GM21717 (cell line): ENCODE results near the gene FAM131C.

ENCODE experiments used
- ATAC-seq: cut with Tn5 transposase; IDR thresholded peaks from one replicate; pipeline ENCODE4 v1.9.1; 2021; ENCODE audit warnings: mild to moderate bottlenecking, moderate library complexity; ENCODE audit not compliant: unreplicated experiment

The FAM131C gene, protein sequence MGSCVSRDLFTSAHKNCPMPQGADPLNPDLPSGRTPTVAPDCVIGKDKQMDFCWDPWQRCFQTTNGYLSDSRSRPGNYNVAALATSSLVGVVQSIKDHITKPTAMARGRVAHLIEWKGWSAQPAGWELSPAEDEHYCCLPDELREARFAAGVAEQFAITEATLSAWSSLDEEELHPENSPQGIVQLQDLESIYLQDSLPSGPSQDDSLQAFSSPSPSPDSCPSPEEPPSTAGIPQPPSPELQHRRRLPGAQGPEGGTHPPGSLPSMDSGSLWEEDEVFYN

DNA sequence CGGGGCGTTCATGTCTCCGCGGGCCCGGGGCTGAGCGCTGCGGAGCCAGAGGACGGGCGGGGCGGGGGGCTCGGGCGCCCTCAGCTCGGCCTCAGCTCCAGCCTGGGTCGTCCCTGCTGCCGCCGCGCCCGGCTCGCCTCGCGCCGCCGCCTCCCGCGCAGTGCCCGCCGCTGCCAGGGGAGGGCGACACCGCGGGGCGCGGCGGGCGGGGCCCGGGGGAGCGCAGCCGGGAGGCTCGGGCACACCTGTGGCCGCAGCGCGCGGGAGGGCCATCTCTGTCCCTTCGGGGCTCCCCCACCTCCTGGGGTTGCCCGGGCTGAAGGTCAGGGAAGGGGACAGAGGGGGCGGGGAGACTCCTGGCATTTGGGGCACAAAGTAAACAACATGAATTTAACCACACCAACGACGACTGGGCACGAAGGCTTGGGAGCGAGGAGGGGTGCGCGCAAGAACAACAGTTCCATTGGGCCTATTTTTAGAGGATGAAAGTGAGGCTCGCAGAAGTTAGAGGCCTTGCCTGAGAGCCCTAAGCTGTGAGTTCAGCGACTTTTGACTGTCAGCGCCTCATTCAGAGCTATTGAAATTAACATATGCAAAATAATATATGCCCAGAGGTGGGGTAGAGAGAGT is at the start of gene FAM131C:
Gene FAM131C (minus strand): TSS at position 162 of the 630 bp plus-strand sequence. CDS start 209 bp downstream, outside the sequence.
- ATAC-seq, result no peak

GRCh38 chr1:16122916-16123315 is 49.5 kb upstream of the FAM131C start:
- no peak for ATAC-seq

DNA sequence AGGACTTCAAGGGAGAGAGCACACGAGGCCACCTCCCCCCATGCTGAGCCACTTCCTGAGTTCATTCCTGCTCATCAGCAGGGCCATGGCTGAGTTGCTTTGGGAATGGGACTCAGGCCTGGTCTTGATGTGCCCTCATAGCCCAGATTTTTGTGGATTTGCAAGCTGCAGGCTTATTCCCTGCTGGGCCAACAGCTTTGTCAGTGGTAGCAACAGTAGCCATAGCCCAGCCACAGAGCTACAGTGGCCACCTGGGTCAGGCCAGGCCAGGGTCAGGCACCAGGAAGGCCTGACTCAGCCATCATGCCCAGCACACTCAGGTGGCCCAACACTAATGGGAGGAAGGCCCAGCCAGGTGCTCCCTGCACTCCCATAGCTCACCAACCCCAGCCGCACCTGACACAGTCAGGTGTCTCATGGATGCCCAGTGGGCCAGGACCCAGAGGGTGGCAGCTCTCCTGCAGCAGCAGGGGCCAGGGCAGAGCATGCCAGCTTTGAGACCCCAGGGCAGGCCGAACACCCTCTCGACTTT is 49.0 kb upstream of the FAM131C start:
- ATAC-seq, result no peak

DNA sequence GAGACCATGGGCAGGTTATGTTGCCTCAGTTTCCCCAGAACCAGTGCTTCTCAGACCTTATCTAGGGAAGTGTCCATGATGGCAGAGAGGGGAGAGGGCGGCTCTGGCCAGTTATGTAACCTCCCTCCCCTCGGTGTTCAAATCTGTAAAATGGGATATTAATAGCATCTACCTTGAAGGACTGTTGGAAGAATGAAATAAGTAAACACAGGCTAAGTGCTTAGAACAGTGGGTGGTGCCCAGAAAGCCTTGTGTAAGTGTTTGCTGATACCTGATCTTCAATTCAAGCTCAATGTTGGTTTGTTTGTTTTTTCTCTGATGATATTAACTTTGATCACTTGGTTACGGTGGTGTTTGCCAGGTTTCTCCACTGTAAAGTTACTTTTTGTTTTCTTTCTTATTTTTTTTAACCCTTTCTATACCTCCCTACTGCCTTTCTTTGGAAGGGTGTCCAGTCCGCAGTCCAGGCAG is 47.5 kb upstream of the FAM131C start:
- no peak for ATAC-seq

DNA sequence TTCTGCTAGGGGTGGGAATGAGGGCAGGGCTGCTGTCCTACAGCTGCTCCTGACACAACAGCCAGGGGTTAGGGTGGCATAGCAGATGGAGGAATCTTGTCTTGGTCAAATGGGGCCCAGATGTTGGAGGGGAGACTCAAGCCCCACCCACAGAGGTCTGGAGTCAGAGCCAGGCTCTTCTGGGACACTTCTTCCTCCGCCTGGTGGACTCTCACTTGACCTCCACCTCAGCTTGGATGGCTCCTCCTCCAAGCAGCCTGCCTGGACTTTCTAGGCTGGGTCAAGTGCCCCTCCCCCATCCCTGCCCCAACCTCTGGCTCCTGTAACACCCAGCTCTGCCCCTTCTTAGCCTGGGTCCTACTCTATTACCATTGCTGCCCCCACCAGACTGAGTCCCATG is 47.0 kb upstream of the FAM131C start:
- ATAC-seq, result no peak

- ATAC-seq, result no peak
These were observed 46.5 kb upstream of the FAM131C start for GRCh38 chr1:16119926-16120325.

DNA sequence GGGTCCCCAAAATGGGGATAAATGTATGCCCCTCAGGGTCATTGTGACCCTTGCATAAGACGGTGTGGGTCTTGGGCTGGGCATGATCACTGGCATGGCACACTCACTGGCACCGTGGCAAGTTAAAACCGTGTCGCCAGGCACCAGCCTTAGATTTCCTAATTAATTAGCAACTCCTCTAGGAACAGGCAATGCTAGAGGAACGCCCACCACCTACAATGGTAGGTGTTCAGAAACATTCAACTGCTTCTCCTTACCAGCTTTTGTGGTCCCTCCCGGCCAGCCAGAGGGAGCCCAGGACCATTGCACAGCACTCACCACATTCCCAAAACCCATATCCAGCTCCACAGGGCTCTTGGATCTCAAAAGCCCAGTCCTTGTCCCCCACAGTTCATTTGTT is 46.1 kb upstream of the FAM131C start:
- no peak for ATAC-seq

- ATAC-seq, result no peak
These were observed 45.3 kb upstream of the FAM131C start for GRCh38 chr1:16118706-16119105.

DNA sequence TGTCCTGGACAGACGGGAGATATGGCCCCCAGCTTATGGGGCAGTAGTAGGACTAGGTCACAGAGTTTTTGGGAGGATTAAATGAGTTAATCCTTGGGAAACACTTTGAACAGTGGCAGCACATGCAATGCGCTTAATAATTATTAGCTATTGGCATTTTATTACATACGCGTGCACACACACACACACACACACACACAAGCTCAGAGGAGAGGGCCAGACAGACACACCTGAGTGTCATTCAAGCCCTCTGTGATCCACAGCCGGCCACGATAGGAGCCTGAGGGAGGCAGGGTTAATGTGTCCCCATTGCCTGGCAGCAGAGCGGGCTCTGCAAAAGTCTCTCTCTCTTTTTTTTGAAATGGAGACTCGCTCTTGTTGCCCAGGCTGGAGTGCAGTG is 44.5 kb upstream of the FAM131C start:
- no peak for ATAC-seq

DNA sequence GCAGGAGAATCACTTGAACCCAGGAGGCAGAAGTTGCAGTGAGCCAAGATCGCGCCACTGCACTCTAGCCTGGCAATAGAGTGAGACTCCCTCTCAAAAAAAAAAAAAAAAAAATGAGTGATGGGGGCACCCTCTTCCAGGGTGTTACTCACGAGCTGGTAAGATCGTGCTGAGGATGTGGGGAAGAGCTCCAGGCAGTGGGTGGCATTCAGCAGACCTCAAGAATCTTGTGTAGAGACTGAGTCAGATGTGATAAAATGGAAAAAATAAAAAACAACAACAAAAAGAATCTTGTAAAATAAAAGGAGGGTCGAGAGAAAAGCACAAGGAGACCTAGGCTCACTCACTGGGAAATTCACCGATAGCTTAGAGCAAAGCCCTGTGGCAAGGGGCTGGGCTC is 43.9 kb upstream of the FAM131C start:
- no peak for ATAC-seq

DNA sequence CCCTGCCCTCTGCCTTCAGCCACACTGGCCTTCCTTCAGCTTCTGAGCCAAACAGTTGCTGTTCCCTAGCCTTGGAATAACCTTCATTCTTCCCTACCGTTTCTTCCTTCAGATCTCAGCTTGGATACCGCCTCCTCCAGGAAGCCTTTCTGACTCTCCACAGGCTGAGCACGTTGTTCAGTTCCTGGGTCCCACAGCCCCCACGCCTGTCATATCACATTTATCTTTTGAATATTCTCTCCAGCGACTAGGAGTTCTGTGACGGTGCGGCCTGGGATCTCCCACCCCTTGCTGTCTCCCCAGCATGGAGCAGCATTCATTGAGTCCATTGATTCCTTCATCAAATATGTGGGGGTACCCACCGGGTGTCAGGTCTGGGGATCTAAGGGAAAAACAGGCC is 43.2 kb upstream of the FAM131C start:
- no peak for ATAC-seq

DNA sequence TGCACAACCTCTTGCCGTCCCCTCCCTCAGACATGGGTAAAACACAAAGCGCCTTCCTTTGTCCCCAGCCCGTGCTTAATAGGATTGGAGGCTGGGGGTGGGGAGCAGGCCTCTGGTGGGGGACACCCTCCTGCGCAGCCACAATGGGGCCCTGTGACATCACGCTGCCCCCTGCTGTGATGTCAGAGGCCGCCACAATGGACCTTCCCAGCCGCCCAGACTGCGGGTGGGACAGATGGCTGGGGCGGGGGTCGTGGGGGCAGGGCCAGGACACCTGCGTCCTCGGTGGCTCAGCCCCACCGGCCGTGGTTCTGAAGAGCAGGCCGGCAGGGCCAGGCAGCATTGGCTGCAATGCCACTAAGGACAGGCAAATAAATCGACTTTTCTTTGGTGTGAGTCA is 42.6 kb upstream of the FAM131C start:
- no peak for ATAC-seq

DNA sequence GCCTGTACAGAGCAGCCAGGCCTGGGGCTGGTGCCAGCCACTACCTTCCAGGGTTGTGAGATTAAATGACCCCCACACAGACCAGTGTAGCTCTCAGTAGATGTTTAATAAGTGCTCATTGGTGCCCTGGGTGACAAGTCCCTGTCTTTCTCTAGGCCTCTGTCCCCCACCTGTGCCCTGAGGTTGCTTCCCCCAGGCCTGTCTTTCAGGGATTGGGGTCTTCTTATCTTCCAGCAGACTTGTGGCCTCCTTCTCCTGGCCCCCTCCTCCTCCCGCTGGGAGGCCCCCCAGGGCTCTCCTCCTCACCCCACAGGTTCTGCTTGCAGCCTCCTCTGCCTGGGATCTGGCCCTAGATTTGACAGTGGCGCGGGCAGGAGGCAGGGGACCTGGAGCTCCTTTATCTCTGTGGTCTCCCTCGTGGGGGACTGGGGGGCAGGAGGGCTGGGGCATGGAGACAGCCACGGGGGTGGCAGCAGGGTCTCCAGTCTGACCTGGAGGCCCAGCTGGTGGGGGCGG is 42.1 kb upstream of the FAM131C start:
- ATAC-seq, result no peak

DNA sequence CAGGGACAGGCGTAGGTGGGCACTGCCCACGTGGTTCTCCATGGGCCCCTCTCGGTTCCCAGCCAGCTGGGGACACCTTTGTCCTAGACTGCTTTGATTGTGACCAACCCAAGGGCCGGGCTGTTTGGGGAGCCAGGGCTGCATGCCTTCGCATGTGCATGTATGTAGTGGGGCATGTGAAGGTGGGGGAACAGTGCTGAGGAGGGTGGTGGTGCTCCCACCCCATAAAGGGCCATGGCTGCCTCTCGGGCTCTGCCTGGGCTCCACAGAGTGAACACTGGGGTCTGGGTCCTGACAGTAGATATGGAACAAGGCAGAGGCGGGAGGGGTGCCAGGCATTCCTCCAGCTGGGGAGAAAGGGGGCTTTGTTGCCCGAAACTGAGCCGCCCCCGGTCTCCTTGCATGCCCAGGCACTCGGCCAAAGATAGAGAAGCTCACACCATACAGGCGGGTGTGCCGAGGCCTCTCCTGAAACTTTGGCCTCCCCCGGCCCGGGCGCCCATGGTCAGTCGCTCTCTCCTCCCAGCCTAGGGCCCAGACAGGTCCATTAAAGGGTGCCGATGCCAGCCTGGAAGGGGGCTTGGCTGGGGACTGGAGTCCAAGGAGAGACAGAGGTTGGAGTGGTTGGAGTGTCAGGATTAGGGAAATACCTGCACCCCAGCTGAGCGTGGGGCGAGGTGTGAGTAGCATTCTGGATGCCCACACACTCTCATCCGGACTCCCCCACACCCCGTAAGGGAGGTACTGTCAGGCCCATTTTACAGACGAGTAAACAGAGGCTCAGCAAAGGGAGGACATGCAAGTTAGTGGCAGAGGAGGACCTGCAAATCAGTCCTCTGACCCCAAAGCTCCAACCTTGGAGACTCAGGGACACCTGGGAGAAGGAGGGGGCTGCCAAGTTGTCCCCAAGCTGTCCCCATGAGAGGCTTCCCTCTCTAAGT is 41.3 kb upstream of the FAM131C start:
- no peak for ATAC-seq

DNA sequence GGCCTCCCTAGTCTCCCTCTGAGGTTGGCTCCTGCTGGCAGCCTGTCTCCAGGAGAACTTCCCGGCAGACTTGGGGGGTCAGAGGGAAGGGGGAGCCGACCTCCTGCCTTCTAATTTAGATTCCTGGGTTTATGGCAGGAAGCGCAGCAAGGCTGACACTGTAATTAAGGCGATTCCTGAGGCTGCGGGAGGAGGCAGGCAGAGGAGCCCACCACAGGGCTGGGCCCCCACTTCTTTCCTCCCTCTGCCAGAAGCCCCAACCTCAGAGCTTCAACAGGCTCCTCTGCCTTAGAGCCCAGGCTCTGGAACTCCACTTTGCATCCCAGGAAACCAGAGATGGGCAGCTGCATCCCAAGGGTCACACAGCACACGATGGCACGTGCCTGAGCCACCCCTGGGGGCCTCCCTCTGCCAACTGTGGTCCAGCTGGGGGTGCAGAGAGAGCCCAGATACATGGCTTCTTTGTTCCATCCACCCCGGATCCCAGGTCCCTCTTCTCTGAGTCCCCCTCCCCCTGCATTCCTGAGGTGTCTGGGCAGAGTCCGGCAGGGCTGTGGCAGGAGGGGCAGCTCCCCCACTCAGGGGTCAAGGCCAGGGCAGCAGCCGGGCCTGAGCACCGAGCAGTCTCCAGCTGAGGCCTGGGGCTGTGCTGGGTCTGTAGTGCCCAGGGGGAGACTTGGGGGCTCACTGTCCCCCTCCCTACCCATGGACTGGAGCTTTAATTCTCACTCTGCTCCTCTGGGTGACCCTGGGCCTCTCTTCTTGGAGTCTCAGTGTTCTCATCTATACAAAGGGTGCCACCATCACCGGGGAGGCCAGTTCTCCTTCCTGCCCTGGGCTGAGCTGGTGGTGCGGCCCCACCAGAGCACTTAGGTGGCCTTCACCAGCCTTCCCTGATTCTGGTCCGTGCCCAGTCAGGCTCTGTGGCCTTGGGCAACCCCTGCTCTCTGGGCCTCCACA is 39.4 kb upstream of the FAM131C start:
- no peak for ATAC-seq

DNA sequence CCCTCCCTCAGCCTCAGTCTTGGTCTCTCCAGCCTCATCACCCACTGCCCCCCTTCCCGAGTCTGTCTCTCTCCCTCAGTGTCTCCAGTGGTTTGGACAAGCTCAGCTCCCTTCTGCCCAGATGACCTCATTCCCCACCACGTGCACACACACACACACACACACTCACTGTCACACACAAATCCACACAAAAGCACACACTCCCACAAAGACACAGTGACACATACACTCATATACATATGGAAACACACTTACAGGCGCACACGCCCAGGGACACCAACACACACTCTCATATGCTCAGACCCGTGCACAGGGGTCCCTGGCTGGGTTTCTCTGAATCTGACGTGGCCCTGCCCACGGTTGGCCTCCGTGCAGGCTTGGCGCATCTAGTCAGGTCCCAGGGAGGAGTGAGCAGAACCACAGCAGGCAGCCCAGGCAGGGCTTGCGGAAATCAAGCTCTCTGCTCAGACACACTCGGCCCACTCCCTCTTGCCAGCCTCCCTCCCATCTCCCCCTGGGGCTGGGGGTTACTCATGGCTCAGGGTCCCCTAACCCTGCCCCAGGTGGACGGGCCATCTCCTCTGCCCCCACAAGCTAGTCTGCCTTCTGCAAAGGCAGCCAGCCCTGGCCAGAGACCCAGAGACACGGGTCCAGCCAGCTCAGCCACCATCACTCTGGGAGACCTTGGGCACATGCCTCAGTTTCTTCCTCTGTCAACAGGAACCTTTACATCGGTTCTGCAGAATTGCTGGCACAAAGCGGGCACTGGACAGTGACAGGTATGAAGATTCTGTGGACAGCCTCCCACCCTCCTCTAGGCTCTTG is 38.5 kb upstream of the FAM131C start:
- no peak for ATAC-seq

DNA sequence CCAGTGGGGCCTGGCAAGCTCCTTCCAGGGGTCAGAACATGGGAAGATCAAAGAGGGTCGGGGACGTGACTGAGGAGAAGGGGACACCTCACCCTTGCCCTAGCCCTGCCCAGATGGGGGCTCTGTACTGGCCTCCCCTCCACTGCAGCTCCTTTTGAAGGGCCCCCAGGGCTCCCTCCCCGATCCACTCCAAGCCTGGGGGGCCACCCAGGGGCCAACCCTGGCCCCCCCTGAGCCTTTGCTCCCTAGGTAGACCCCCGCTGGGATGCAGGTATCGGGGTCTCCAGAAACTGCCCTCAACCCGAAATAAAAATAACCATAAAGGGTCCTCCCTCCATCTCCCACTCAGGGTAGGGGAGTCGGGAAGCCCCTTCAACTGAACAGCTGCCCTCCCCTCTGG is 37.4 kb upstream of the FAM131C start:
- ATAC-seq, result no peak

GRCh38 chr1:16110456-16110855 is 37.0 kb upstream of the FAM131C start:
- ATAC-seq, result no peak

DNA sequence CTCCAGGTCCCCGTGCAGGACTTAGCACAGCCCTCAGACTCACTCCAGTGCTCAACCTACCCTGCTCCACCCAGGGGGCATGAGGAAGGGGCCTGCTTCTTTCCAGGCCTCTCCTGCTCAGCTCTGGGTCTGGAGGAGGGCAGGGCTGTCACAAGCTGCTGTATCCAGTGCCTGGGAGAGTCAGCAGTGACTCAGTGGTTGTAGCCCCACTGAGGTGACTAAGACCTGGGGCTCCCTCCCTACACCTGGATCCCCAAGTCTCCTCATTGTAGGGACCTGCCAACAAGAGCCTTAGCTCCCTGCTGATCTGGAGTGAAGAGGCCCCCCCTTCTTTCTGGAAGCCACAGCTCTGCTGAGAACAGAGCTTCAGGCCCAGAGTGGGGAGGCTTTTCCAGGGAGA is 36.1 kb upstream of the FAM131C start:
- no peak for ATAC-seq
